Common myeloid progenitor, CD34-positive (primary cell): Measurements from ENCODE around the gene GAS2L1.

Source experiments
- CTCF ChIA-PET: fragments of 350-600 bp; sonication (Branson Sonifier 250); formaldehyde crosslinking; loops from one replicate; lab custom pipeline; 2021; ENCODE audit warnings: antibody characterized with exemption; lab: Charles Lee
- POLR2A ChIA-PET: fragments of 350-600 bp; sonication (Branson Sonifier 250); formaldehyde crosslinking; loops from one replicate; lab custom pipeline; 2021; ENCODE audit warnings: antibody characterized with exemption; lab: Charles Lee
- DNase-seq, 3 donors: peaks; one replicate each; pipeline versions ENCODE4 v3.0.0 to v3.0.0-alpha.2; 2013
- H3K27ac ChIP-seq, 2 experiments: 1 replicate in 1 of 2; 2 replicates in 1 of 2; pipeline ENCODE4 v1.7.0; 2013; ENCODE audit warnings: inconsistent platforms in 2 of 2, low read length in 2 of 2, mild to moderate bottlenecking in 2 of 2, low read depth in 1 of 2, moderate library complexity in 1 of 2; ENCODE audit not compliant: severe bottlenecking in 2 of 2, insufficient read depth in 1 of 2, poor library complexity in 1 of 2
- H3K27me3 ChIP-seq, 5 experiments: replicated peaks in 2 of 5; 1 replicate in 3 of 5; 2 replicates in 2 of 5; pipeline versions ENCODE4 v1.6.1 to v1.7.0; 2013; ENCODE audit warnings: low read length in 4 of 5, mild to moderate bottlenecking in 2 of 5, moderate library complexity in 2 of 5, inconsistent platforms in 1 of 5; ENCODE audit not compliant: insufficient read depth in 5 of 5, control insufficient read depth in 4 of 5
- H3K36me3 ChIP-seq, 4 experiments: 1 replicate in 2 of 4; 2 replicates in 2 of 4; pipeline versions ENCODE4 v1.6.1 to v1.7.0; 2013; ENCODE audit warnings: low read length in 3 of 4, control low read depth in 1 of 4, mild to moderate bottlenecking in 1 of 4; ENCODE audit not compliant: control insufficient read depth in 4 of 4, insufficient read depth in 4 of 4
- H3K4me1 ChIP-seq, 4 experiments: 1 replicate in 3 of 4; 2 replicates in 1 of 4; pipeline versions ENCODE4 v1.6.1 to v1.7.1; 2013; ENCODE audit warnings: low read length in 3 of 4, mild to moderate bottlenecking in 3 of 4, control low read depth in 1 of 4, inconsistent platforms in 1 of 4, moderate library complexity in 1 of 4; ENCODE audit not compliant: control insufficient read depth in 4 of 4, insufficient read depth in 4 of 4; ENCODE audit errors: control extremely low read depth in 1 of 4
- H3K4me3 ChIP-seq, 7 experiments: 1 replicate in 4 of 7; 2 replicates in 3 of 7; pipeline versions ENCODE4 v1.5.1 to v1.7.0; 2013; ENCODE audit warnings: mild to moderate bottlenecking in 7 of 7, low read length in 6 of 7, moderate library complexity in 6 of 7, inconsistent platforms in 2 of 7, low read depth in 2 of 7, control low read depth in 1 of 7; ENCODE audit not compliant: insufficient read depth in 4 of 7, control insufficient read depth in 1 of 7; ENCODE audit errors: extremely low read depth in 1 of 7
- H3K9me3 ChIP-seq, 5 experiments: 1 replicate in 4 of 5; 2 replicates in 1 of 5; pipeline versions ENCODE4 v1.6.1 to v1.7.1; 2013; ENCODE audit warnings: low read length in 4 of 5, mild to moderate bottlenecking in 2 of 5, inconsistent platforms in 1 of 5, low read depth in 1 of 5, moderate library complexity in 1 of 5; ENCODE audit not compliant: control insufficient read depth in 4 of 5, insufficient read depth in 2 of 5; ENCODE audit errors: control extremely low read depth in 1 of 5
- WGBS: methylation state at CpG from one replicate; pipeline ENCODE4 v1.1.5; 2013; ENCODE audit not compliant: insufficient coverage; 5-methylcytosine and 5-hydroxymethylcytosine counted together

Gene GAS2L1

DNA sequence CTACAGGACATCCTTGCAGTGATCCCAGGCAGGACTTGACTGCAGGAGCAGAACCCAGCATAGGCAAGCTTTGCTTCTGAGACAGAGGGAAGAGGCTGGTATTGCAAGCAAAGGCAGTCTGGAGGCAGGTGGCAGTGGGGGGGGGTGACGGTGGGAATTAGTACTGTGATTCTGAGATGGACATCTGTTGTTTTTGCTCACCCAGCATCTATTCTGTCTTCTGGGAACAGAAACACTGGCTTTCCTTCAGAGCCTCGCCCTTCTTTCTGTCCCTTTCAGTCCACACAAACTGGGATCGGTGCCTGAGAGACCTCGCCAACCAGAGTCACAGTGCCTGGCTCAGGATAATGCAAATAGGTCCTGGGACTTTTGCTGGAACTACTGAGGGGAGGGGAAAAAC lies 40.2 kb downstream of the GAS2L1 start:
- Histone ChIP-seq H3K9me3 (no peaks in the 10 kb centered on the region), H3K27me3 (no peaks in the 10 kb centered on the region), H3K4me1 (peaks cover 0 to 17% (median 3%) of the 10 kb centered on the region in 4 experiments), H3K4me3 (no peak overlapping the region), H3K27ac (no peak overlapping the region), H3K36me3 (peaks cover 23 to 87% (median 68%) of the 10 kb centered on the region in 4 experiments)
- 96% methylated on average over 4 of the region's 4 CpGs for WGBS
- POLR2A ChIA-PET: no interaction called here
- CTCF ChIA-PET: interaction anchor here (0.7 kb wide), 1 partner anchor 12 kb away, joined by 3 read pairs; no protein-coding TSS in a partner anchor
- DNase-seq: no peak

DNA sequence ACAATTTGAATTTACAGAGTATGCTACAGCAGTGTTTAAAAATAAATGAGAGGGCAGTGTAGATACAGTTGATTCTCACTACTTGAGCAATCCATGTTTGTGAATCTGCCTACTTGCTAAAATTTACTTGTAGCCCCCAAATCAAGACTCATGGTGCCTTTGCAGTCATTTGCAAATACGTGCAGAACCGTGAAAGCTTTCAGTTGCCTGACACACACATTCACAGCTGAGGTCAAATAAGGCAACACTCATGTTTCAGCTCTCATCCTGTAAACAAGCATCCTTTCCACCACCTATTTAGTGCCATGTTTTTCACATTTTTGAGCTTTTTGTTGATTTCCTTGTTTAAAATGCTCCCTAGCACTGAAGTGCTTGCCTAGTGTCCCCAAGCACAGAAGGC lies 41.6 kb downstream of the GAS2L1 start:
- WGBS: 97% methylated on average over 2 of the region's 2 CpGs
- Histone ChIP-seq H3K36me3 (peaks cover 23 to 86% (median 72%) of the 10 kb centered on the region in 4 experiments), H3K9me3 (no peaks in the 10 kb centered on the region), H3K4me1 (peaks cover 0 to 7% (median 0%) of the 10 kb centered on the region in 4 experiments), H3K27me3 (no peaks in the 10 kb centered on the region), H3K27ac (no peak overlapping the region), H3K4me3 (no peak overlapping the region)
- ChIA-PET POLR2A (interaction anchor here (0.6 kb wide), 1 partner anchor 39 kb away, joined by 3 read pairs; no protein-coding TSS in a partner anchor), CTCF (interaction anchor here (1.3 kb wide), 1 partner anchor 22 kb away, joined by 3 read pairs; no protein-coding TSS in a partner anchor)
- no peak for DNase-seq

DNA sequence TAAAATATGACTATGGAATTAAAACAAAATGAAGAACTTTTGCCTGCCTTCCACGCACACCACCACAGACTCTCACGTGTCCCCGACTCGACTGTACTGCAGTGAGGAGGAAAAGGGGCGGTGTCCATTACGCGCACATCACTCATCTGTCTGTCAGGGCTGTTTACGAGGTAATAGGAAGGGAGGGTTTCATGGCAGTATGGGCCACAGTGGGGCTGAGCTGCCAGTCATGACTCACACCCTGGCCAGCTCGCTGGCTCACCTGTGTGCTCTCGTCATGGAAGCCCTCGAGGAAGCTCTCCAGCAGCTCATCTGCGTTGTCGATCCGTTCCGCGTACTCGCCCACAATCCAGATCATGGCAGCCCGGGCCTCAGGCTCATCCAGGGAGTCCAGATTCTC lies 42.5 kb downstream of the GAS2L1 start:
- Histone ChIP-seq H3K27ac (no peak overlapping the region), H3K4me3 (no peak overlapping the region), H3K9me3 (no peaks in the 10 kb centered on the region), H3K4me1 (peaks cover 0 to 3% (median 0%) of the 10 kb centered on the region in 4 experiments), H3K27me3 (no peaks in the 10 kb centered on the region), H3K36me3 (peaks cover 22 to 88% (median 76%) of the 10 kb centered on the region in 4 experiments)
- DNase-seq: no peak
- CTCF ChIA-PET: no interaction called here
- POLR2A ChIA-PET: no interaction called here
- 94% methylated on average over 15 of the region's 18 CpGs for WGBS

DNA sequence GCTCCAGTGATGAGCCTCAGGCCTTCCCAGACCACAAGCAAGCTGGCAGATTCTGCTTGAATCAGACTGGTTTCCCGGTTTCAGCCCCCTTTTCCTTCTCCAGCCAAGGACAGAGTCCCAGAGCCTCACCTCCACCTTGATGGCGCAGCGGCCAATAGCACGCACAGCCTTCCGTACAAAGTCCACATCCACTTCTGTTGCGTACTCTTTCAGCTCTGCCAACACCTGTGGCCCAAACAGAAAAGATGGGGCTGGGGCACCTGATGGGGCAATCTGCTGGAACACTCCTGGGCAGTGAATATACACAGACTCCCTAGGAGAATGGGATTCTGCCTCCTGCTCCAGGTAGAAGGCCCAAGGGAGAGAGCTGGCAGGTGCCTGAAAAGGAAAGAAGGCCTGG lies 44.6 kb downstream of the GAS2L1 start:
- Histone ChIP-seq H3K27me3 (no peaks in the 10 kb centered on the region), H3K9me3 (no peaks in the 10 kb centered on the region), H3K4me1 (no peaks in the 10 kb centered on the region), H3K36me3 (peaks cover 23 to 99% (median 85%) of the 10 kb centered on the region in 4 experiments), H3K4me3 (no peak overlapping the region), H3K27ac (no peak overlapping the region)
- CTCF ChIA-PET: interaction anchor here (1.0 to 1.1 kb wide), 3 partner anchors 9 to 174 kb away, joined by 3 to 4 read pairs (median 3); no protein-coding TSS in a partner anchor
- POLR2A ChIA-PET: no interaction called here
- WGBS: 100% methylated on average over 6 of the region's 6 CpGs
- no peak for DNase-seq

DNA sequence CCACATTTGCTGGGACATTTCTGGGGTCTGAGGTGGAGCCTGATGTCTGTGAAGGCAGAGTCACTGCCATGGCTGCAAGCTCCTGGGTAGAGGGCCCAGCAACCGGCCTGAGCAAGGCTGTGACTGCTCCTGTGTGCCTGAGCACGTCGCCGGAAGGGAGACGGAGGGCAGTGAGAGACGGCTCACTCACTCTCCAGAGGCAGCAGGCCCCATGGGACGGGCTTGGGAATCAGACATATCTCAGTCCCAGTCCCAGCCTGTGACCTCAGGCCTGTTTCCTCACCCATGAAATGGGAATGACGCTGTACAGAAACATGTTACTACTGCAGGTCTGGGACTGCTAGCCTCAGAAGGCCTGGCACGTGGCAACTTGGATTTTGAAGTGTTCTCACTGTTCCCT lies 45.4 kb downstream of the GAS2L1 start:
- ChIA-PET POLR2A (no interaction called here), CTCF (interaction anchor here (1.1 kb wide), 1 partner anchor 10 kb away, joined by 4 read pairs; no protein-coding TSS in a partner anchor)
- no peak overlapping the region for H3K4me3 ChIP-seq
- no peaks in the 10 kb centered on the region for H3K27me3 ChIP-seq
- WGBS: 100% methylated on average over 7 of the region's 9 CpGs
- H3K36me3 ChIP-seq: peaks cover 22 to 99% (median 82%) of the 10 kb centered on the region in 4 experiments
- no peaks in the 10 kb centered on the region for H3K9me3 ChIP-seq
- H3K4me1 ChIP-seq: no peaks in the 10 kb centered on the region
- no peak for DNase-seq
- H3K27ac ChIP-seq: no peak overlapping the region

DNA sequence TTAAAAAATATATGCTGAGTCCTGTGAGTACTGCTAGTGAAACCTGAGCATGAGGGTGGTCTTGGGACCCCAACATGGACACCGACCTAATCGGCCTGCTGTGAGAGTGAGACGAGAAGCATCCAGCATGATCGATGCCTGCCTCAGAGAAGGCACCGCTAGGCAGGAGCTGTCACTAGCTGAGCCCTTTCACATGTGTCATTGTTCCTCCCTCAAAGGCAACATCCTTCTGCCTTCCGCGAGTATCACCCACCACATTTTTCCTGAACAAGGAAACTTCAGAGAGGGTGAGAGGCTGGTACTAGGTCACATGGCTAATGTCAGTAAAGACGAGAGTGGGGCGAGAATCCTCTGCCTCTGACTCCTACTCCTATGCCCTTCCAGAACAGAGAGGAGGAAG lies 46.3 kb downstream of the GAS2L1 start:
- no peaks in the 10 kb centered on the region for H3K4me1 ChIP-seq
- peaks cover 15 to 97% (median 76%) of the 10 kb centered on the region in 4 experiments for H3K36me3 ChIP-seq
- H3K27ac ChIP-seq: no peak overlapping the region
- 100% methylated on average over 5 of the region's 9 CpGs for WGBS
- no peaks in the 10 kb centered on the region for H3K27me3 ChIP-seq
- ChIA-PET POLR2A (no interaction called here), CTCF (no interaction called here)
- no peaks in the 10 kb centered on the region for H3K9me3 ChIP-seq
- no peak overlapping the region for H3K4me3 ChIP-seq
- DNase-seq: no peak

DNA sequence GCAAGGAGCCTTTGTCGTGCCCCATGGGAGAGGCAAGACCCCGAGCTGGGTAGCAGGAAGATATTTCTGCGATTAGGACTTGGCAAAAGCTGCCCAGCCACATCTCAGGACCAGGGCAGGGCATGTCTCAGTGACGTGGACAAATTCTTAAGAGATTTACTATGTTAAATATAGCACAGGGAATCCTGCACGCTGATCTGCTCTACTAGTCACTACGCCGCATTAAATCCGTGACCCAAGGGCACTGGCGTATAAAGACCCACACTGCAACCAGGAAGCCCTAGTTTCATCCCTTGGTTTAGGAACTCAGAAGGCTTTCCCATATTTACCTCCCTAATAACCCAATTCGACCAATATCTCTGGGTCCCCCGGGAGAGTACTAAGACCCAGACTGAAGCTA lies 46.8 kb downstream of the GAS2L1 start:
- Histone ChIP-seq H3K4me3 (no peak overlapping the region), H3K36me3 (peaks cover 10 to 97% (median 78%) of the 10 kb centered on the region in 4 experiments), H3K4me1 (no peaks in the 10 kb centered on the region), H3K27ac (no peak overlapping the region), H3K27me3 (no peaks in the 10 kb centered on the region), H3K9me3 (no peaks in the 10 kb centered on the region)
- 100% methylated on average over 11 of the region's 11 CpGs for WGBS
- CTCF ChIA-PET: interaction anchor here (0.8 to 0.9 kb wide), 2 partner anchors 16 to 171 kb away, joined by 3 read pairs; no protein-coding TSS in a partner anchor
- DNase-seq: no peak
- POLR2A ChIA-PET: no interaction called here
